ENCODE measurements around the gene EFHD2.

EFHD2 gene

GRCh38 chr1:15449567-15449966 lies 39.9 kb downstream of the EFHD2 start:
- H2AFZ ChIP-seq (ENCODE audit: low read depth), result no peak overlapping the region

DNA sequence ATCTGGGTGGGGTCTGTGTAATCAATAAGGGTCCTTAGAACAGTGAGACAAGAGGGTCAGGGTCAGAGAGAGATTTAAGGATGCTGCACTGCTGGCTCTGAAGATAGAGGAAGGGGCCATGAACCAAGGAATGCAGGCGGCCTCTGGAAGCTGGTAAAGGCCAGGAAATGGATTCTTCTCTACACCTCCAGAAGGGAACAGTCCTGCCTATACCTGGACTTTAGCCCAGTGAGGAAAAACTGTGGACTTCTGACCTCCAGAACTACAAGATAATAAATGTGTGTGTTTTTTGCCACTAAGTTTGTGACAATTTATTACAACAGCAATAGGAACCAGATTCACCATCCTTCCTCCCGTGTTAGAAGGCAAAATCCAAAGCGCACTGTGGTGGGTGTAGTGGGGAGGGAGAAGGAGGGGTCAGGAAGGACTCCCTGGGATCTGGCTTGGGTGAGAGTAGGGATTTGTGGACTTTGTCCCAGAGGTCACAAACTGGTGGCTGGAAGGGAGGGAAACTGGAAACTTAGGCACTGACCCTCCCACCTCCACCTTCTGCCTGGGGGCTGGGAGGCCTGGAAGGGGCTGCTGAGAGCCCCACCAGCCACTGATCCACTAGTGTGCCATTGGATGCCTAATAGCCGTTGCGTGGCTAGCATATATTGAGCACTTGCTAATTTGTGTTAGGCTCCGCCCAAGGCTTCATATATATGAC lies 41.5 kb downstream of the EFHD2 start:
- Histone ChIP-seq H3K27me3 (ENCODE audit: insufficient read depth, low read depth) (no peaks in the 10 kb centered on the region), H3K27ac (no peak overlapping the region), H3K4me2 (no peak overlapping the region), H3K79me2 (ENCODE audit: insufficient read depth, low read depth) (no peaks in the 10 kb centered on the region), H4K20me1 (ENCODE audit: insufficient read depth) (no peaks in the 10 kb centered on the region), H2AFZ (ENCODE audit: low read depth) (no peak overlapping the region), H3K9ac (no peak overlapping the region), H3K36me3 (ENCODE audit: insufficient read depth) (no peaks in the 10 kb centered on the region), H3K4me1 (ENCODE audit: low read depth, poor library complexity, severe bottlenecking) (no peaks in the 10 kb centered on the region), H3K4me3 (IDR thresholded peaks at IDR 0.05; ENCODE audit: insufficient read depth, low read depth, low read length) (no peak overlapping the region)
- TF ChIP-seq, protein P1, sequence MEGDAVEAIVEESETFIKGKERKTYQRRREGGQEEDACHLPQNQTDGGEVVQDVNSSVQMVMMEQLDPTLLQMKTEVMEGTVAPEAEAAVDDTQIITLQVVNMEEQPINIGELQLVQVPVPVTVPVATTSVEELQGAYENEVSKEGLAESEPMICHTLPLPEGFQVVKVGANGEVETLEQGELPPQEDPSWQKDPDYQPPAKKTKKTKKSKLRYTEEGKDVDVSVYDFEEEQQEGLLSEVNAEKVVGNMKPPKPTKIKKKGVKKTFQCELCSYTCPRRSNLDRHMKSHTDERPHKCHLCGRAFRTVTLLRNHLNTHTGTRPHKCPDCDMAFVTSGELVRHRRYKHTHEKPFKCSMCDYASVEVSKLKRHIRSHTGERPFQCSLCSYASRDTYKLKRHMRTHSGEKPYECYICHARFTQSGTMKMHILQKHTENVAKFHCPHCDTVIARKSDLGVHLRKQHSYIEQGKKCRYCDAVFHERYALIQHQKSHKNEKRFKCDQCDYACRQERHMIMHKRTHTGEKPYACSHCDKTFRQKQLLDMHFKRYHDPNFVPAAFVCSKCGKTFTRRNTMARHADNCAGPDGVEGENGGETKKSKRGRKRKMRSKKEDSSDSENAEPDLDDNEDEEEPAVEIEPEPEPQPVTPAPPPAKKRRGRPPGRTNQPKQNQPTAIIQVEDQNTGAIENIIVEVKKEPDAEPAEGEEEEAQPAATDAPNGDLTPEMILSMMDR (conservative IDR thresholded peaks at IDR 0.05; ENCODE audit: low read depth, low read length), result no peak

More at GRCh38 chr1:15449567-15449966, 39.9 kb downstream of the EFHD2 start:
- Histone ChIP-seq H3K36me3 (ENCODE audit: insufficient read depth) (no peaks in the 10 kb centered on the region), H3K4me2 (no peak overlapping the region), H3K79me2 (ENCODE audit: insufficient read depth, low read depth) (no peaks in the 10 kb centered on the region), H3K27ac (no peak overlapping the region), H4K20me1 (ENCODE audit: insufficient read depth) (no peaks in the 10 kb centered on the region), H3K9ac (no peak overlapping the region), H3K4me3 (IDR thresholded peaks at IDR 0.05; ENCODE audit: insufficient read depth, low read depth, low read length) (no peak overlapping the region), H3K4me1 (ENCODE audit: low read depth, poor library complexity, severe bottlenecking) (no peaks in the 10 kb centered on the region), H3K27me3 (ENCODE audit: insufficient read depth, low read depth) (no peaks in the 10 kb centered on the region)
- TF ChIP-seq, protein P1 (conservative IDR thresholded peaks at IDR 0.05; ENCODE audit: low read depth, low read length), result no peak

DNA sequence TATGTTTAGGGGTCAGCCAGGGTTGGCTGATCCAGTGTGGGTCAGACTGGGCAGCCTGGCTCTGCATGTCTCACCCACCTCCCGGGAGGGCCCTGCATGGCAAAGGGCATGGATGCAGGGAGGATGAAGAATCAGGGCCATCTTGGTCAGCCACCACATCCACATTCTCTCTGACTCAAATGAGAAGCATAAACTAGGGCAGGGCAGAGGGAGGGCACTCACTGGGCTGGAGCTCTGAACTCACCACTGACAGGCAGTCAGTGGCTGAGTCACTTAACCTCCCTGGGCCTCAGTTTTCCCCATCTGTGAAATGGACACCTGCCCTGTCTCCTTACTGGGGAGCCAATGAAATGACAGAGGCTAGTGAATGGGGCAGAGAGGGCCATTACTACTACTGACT lies 42.5 kb downstream of the EFHD2 start:
- Histone ChIP-seq H2AFZ (ENCODE audit: low read depth) (no peak overlapping the region), H3K9ac (no peak overlapping the region), H3K4me2 (no peak overlapping the region), H3K36me3 (ENCODE audit: insufficient read depth) (no peaks in the 10 kb centered on the region), H3K4me3 (IDR thresholded peaks at IDR 0.05; ENCODE audit: insufficient read depth, low read depth, low read length) (no peak overlapping the region), H4K20me1 (ENCODE audit: insufficient read depth) (no peaks in the 10 kb centered on the region), H3K27me3 (ENCODE audit: insufficient read depth, low read depth) (no peaks in the 10 kb centered on the region), H3K79me2 (ENCODE audit: insufficient read depth, low read depth) (no peaks in the 10 kb centered on the region), H3K27ac (no peak overlapping the region), H3K4me1 (ENCODE audit: low read depth, poor library complexity, severe bottlenecking) (no peaks in the 10 kb centered on the region)
- TF ChIP-seq, protein P1 (conservative IDR thresholded peaks at IDR 0.05; ENCODE audit: low read depth, low read length), result no peak

- Histone ChIP-seq H3K4me3 (IDR thresholded peaks at IDR 0.05; ENCODE audit: insufficient read depth, low read depth, low read length) (no peak overlapping the region), H3K79me2 (ENCODE audit: insufficient read depth, low read depth) (no peaks in the 10 kb centered on the region)
These were observed 43.3 kb downstream of the EFHD2 start for GRCh38 chr1:15452866-15453571.

More at GRCh38 chr1:15452866-15453571, 43.3 kb downstream of the EFHD2 start:
- Histone ChIP-seq H3K4me2 (no peak overlapping the region), H3K27ac (no peak overlapping the region), H3K36me3 (ENCODE audit: insufficient read depth) (no peaks in the 10 kb centered on the region), H2AFZ (ENCODE audit: low read depth) (no peak overlapping the region), H3K9ac (no peak overlapping the region), H3K27me3 (ENCODE audit: insufficient read depth, low read depth) (no peaks in the 10 kb centered on the region), H3K4me1 (ENCODE audit: low read depth, poor library complexity, severe bottlenecking) (no peaks in the 10 kb centered on the region), H4K20me1 (ENCODE audit: insufficient read depth) (no peaks in the 10 kb centered on the region)
- TF ChIP-seq, protein P1 (conservative IDR thresholded peaks at IDR 0.05; ENCODE audit: low read depth, low read length), result no peak

Data from KMS-11 (cell line).